Activated T-cell treated with anti-CD3 and anti-CD28 coated beads, Interleukin-2, amount 50 U/mL, for 48 hours (primary cell): ENCODE results near the gene KIAA1614.

Experiments used
- DNase-seq, 2 experiments: peaks; one replicate each; pipeline ENCODE4 v3.0.0-alpha.2; 2020

KIAA1614 gene, protein sequence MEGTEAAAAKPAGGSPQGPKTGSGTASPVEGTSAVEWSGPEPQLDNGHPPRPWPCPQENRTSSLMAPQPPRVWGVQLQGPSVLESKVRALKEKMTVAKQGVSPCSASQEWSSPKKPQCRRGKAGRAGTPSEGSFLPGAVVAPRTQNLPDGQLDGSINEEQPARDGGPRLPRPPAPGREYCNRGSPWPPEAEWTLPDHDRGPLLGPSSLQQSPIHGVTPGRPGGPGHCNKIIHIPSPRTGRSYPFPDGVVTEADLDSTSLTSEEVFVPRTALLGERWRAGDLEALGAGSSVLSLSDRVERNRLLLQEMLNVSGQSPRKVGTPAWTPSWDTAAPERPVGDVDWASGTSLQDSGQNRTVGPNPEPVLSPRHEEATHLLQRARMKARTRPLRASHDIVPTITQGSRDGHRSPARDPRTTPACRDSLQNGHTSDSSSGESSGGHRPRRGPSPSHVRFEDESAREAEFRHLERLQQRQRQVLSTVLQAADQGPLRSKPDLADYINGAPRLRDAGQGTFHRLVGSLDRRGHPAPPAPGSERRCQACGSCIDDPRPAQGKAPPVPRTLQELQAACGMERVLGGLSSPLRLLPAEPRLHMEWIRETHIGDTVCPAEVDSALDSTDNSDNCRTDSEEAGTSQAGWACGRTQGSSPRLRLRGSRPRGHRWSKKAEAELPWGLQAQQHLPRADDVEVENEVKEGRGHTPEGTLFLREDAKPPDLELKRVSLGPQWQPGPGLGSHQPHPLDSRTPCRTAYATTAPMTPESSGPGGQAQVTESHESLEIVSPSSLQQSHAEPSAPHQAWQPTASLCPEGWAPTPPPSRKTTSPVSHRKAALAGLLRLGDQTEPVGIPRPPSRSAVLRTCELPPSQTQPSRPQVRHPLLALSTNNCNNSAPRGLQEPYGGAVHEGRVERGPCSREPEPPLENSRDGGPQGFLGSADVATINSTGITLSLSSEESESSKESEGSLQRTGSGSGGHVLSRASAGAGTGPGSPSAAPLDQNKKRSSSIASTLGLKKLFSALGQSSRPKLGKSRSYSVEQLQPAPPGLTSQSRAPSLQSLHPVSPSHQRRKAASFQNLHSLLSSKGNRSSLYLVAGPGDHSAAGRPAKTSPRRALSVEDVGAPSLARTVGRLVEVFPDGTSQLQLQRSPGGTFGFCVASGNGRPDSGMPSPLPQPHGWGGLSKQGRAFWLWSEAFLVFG

DNA sequence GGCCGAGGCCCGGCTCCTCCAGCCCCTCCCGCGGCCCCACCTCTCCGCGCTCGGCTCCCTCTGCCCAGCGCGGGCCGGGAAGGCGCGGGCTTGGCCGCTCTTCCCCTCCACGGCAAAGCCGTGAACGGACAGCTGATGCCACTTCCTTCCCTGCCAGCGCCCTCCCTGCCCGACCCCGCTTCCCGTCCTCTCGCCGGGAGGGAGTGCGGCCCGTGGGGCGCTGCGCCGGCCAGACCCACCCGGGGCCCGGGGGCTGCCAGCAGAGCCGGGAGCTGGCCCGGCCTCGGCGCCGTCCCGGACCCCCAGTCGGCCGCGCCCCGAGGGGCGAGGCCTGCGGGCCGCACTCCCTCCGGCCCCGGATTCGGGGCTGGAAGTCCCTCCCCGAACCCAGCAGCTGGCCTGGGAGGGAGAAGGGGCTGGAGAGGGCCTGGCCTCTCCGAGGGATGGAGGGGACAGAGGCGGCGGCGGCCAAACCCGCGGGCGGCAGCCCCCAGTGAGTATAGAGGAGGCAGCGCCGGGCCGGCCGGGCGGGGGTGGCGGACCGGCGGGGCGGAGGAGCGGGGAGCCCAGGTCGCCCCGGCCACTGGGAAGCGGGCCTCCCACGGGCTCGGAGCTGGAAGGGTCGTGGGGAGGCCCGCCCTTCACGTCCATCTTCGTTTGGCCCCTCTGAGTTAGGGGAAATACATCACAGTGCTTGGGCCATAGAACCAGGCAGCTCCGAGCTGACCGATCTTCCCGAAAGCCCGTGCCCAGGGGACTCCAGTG is at the start of gene KIAA1614:
KIAA1614 (plus strand) TSS at position 97 of the 765 bp plus-strand sequence; CDS start at position 444, 347 bp downstream.
- no peak for DNase-seq

DNA sequence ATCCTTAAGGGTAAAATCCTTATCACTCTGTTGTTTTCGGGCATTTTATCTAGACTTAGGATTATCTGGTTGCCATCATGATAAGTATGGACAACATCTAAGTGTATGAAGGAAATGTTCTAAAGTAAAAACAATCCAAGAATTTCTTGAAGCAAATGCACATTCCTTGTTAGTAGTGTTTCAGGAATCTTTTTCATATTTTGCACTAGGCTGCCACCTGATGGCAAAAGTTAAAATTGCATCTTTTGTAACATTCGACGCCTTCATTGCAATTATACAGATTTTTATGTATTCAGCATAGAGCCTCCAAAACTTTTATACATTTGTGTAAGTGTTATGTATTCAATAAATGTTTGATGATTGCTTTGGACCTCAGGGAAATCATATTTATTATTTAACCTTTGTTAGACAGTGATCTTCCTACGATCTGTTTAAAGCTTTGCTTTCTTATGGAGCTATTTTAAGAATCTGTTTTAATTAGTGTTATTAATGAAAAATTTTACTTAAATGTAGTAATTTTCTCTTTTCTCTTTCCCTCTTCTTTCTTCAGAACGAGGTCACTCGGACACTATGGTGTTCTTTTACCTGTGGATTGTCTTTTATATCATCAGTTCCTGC is 49.4 kb upstream of the KIAA1614 start:
- DNase-seq: no peak

DNA sequence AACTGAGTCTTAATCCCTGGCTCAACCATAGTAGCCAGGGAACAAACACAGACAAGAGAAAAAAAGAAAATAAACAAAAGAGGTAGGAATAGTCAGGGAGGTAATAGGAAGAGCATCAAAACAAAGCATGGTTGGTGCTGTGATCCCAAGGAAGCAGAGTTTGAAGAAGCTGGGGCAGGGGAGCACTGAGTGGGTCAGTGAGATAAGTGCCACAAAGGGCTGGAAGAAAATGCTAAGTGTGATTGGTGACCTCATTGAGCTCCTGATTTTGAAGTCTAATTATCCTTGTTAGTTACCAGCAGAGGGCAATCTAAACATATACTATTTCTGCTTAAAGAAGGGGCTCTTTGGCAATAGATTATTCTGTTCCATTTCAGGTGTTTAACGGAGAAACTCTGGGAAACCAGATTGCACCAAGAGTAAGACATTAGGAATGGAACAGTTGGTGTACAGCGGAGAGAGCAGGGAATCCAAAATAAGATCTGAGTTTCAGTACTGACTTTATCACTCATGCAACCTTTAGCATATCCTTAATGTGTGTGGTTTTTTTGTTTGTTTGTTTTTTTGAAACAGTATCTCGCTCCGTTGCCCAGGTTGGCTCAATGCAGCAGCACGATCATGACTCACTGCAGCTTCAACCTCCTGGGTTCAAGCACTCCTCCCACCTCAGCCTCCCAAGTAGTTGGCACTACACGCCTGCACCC is 30.7 kb upstream of the KIAA1614 start:
- no peak for DNase-seq

DNA sequence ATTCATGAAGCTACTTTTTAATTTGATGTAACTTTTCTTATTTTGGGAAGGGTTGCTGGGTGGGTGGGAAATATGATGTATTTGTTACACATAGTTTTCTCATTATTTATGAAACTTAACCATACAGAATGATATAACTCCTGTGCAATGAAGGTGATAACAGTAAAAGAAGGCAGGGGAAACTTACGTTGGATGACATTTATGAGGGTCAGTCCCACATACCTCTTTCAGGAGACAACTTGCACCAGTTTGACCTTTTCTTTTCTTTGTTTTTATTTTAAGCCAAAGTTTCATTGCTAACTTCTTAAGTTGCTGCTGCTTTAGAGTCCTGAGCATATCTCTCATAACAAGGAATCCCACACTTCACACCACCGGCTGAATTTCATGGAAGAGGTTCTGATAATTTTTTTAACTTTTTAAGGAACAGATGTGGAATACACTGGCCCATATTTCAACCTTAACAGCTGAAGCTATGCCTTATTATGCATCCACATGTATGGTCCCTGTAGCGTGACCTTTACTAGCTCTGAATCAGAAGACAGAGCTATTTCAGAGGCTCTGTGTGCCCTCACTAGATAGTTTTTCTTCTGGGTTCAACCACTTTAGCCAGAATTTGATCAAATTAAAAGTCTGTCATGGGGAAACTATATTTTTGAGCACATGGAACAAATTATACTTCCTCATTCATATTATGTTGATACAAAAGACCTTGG is 28.0 kb upstream of the KIAA1614 start:
- no peak for DNase-seq

DNA sequence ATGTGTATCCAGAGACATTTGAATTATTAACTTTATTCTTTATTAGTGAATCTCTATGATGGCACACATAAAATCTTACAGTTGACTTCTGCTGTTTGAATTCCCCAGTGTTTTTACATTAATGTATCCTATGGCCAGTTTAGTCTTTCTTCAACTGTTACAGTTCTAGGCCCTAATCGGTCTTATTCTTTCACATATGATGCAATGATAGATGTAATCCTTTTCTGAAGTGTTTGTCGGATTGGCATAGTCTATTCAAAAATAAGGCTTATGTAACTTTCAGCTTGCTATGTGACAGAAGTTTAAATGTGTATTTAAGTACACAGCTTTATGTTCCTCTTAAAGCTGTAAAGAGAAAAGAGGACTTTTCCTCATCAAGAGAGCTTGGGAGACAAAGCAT is 26.4 kb upstream of the KIAA1614 start:
- no peak for DNase-seq

DNA sequence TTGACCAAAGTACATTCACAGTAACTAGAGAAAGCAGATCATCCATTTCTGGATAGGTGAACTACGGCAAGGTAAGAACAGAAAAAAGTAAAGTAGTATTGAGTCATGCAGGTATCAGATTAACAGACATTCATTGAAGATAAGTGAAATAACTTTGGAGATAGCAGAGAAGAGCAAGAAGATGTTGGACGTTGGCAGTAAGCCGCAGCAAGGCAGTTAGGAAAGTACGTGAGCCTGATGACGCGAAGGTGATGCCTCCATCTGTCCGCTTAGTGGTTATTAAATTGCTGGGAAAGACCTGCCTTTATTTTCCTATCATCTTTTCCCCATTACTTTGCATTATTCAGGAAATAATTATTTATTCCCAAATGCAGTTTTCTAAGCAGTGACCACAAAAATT is 24.9 kb upstream of the KIAA1614 start:
- no peak for DNase-seq

DNA sequence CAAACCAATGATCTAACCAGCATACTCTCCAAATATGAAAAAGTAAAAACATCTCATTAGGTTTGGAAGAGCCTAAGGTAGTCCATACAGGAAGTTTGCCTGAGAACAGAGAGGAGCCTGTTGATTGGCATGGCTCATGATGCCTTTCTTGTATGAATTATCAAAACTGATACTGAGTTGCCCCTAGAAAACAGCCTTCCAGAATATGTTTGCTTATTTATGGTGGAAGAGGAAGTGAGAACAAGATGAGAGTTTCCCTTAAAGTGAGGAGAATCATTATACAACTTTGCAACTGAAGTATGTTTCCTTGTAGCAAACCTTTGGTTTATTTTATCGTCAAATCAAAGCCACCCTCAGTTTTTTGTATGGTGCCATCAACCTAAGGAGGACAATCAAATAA is 23.8 kb upstream of the KIAA1614 start:
- DNase-seq: no peak

DNA sequence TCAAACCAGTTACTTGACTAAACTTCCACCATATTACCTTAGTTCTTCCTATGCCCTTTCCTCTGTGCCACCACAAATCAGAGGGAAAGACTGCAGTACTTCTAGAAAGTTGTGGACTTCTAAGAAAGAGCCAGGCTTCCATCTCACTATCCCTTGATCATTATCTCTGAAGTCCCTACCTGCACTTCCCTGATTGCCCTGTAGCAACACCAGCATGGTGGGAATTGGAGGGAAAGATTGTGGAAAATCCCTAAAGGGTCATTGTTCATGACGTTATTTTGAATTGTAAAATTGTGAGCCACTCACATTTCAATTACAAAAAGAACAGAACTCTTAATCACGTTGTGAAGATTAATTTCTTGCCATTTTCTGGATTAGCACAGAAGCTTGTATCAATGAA is 23.4 kb upstream of the KIAA1614 start:
- DNase-seq: no peak

DNA sequence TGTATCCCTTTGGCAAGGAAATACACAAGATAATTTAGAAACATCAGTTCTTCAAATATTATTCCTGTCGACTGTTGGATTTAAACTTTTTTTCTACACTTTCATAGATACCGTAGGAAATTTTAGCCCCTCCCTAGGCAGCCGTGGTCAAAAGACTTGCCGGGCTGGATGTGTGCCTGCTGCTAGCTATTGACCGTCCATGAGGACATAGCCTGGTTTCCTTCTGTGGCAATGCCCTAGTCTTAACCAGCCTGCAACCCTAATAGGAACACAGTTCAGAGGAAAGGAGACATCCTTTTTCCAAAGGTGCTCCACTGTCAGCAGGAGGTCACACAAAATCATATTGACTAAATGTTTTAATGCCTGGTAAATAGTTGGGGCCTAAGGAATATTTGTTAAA is 20.4 kb upstream of the KIAA1614 start:
- no peak for DNase-seq

DNA sequence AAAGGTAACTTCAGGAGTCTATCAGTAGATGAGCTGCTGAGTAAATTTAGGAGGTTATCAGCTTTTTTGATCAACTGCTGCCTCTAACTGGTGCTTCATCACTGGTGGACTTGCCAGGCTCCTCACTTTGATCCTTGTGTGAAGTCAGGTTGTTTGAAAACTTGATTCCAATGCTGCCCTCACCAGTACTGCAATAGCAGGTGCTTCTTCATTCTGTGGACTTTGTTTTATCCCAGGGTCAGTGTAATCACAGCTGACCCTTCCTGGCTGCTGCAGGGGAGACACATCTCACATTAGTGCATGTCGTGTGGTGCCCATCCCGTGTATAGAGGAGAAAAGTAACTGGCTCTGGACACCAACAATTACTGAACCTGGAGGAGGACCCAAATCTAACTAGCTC is 20.0 kb upstream of the KIAA1614 start:
- no peak for DNase-seq

DNA sequence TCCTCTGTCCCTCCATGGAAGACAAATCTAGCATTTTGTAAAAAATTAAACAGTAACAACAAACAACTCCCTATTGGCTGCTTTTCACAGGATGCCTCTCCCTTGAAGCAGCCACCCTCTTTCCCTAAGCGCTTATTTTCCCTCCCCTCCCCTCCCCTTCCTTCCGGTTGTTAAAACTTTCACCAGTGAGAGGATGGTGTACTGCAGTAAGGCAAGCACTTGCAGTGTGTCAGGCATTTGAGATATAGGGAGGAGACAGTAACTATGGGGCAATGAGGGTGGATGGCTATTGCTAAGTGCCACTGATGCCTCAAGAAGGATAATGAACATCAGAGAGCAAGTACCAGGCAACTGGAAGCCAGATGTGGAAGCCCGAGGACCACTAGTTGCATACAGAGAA is 19.1 kb upstream of the KIAA1614 start:
- no peak for DNase-seq

DNA sequence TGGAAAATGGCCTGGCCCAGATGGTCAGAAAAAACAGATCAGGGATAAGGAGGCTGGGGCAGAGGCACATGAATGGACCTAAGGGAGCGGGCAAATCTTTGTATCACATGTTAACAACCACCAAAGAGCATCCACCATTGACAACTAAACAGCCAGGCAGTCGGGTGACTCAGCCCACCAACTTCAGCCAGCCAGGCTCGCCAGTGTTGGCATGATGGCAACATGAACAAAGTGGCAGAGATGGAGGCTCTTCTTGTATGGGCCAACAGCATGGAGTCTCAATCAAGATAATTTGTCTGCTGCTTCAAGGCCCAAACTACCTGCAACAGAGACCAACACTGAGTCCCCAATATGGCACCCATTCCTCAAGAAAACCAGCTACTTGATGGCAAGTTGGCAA is 16.5 kb upstream of the KIAA1614 start:
- DNase-seq: no peak

DNA sequence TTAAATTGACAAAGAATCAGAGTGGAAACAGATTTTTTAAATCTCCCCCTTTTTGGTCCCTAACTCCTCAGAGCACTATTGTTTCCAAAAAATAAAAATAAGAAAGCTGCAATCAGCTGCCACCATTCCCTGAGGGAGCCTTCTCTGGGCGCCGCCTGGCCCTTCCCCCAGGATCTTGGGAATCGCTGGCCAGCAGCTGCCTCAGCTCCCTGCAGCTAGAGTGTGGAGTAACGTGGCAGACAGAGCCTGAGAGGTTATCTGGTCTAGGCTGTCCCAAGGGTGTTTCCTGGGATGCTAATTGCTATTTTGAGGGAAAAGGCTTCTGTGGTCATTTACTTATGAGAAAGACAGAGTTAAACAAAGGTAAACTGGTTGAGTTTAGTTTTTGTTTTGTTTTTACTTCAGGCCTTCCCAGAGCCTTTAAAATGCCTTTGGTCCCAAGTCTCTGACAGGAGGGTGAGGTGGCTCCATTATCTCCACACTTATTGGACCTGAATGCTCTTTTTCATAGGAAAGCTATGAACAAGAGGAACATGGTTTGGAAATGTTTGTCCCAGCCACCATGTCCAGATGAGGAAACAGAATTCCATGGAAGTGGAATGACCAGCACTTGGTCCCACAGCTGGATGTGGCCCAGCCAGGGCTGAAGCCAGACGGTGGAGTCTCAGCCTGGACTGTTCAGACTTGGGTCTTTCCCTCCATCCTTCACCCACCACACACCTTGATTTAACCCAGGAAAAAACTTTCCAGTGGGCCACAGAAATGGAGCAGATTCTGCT is 14.1 kb upstream of the KIAA1614 start:
- DNase-seq: no peak

DNA sequence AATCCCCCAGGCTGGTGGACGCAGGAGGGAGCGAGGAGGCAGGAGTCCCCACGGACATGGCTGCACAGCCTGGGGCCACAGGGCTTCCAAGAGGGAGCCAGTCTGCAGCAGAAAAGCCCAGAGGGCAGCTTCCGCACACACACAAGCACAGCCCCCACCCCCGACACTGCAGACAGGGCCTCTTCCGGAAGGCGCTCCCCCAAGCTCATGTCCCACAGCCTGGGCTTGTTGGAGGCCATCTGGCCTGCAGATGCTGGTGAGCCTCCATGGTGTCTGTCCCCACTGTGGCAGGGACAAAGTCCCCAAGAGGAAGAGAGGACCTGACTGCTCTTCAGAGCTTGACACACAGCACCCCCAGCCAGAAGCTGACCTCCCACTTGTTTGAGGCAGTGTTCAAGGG is 13.4 kb upstream of the KIAA1614 start:
- no peak for DNase-seq

DNA sequence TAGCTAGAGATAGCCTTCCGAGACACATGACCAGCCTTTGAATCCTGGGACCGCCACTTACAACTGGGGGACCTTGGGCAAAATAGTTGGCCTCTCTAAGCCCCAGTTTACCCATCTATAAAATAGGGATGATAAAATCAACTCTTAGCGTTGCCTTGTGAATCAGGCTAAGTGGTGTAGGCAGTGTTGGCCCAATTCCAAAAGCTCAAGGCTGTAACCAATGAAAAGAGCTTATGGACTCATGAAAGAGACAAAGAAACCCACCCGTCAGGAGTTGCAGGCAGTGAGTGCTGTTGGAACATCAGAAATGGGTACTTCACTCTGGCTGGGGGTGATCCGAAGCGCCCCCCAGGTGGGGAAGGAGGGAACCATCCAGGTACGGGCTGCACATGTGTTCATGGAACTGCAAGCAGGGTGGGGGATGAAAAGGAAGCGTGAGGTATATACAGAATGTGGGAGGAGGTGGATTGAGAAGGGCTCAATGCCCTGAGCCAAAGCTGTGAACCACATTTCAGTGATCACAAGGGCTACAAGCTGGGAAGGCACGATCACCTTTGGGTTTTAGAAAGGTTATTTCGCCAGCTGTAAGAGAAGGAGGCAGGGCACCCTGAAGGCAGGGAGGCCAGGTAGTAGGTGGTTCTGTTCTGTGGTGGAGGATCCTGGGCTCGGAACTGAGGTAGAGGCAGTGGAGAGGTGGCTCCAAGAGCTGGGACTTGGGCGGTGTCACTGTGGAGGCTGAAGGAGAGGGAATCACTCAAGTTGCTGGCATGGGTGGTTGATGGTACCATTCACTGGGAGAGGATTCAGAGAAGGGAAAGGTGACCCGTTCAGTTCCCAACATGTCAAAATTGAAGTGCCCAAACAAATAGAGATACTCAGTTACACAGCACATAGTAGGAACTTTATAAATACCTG is 11.4 kb upstream of the KIAA1614 start:
- DNase-seq: no peak

DNA sequence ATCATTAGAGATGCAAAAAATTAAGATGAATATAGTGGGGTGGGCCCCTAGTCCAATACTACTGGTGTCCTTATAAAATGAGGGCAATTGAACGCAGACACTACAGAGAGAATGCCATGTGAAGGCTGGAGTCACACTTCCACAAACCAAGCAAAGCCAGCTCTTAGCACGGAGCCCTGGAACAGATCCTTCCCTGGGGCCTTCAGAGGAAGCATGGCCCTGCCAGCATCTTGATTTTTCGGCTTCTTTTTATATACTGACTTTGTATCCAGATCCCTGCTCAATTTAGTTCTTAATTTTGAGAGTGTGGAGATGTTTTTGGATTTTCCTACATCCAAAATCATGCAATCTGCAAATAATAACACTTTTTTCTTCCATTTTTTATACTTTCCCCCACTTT is 10.2 kb upstream of the KIAA1614 start:
- DNase-seq: no peak

DNA sequence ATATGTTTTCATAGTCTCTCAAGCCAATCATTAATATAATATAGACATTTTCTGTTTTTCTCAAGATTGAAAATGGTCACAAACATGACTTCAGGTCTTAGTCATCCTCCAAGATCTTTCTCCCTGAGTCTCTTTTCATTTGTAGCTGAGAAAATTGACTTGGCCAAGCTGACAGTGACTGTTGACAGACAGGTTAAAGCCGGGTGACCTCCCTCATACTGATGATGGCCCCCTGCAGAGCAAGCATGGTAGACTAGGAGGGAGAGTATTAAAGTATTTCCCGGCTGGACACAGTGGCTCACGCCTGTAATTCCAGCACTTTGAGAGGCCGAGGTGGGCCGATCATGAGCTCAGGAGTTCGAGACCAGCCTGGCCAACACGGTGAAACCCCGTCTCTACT is 6.8 kb upstream of the KIAA1614 start:
- no peak for DNase-seq

DNA sequence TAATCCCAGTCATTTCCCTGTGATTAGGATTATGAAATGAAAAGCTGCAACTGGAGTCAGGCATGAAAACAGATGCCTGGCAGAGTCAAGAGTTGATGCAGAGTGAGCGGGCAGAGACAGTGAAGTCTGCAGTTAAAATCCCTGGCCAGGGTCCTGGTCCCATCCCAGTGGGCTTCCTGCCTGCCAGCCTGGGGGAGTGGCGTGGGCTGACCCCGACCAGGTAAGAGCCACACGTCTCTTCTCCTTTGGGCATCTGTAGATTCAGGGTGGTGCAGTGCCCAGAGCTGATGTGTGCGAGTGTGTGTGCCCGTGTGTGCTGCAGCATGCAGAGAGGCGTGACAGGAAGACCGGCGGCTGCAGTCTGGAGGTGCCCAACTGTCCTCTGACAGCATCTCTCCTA is 6.2 kb upstream of the KIAA1614 start:
- DNase-seq: peak in 1 of 2 experiments; percentile 10
